Lower lobe of right lung (tissue), 2 donors: ENCODE data around the gene ANKLE2. TPM values are rescaled to one million over a fixed set of nuclear protein-coding genes. Genes with fewer than 3 reads are reported as not detected.
A peak's percentile ranks its signal among the peaks of the same experiment; 100 is the strongest.
"Not testable (repeated sequence)": the region's sequence is repeated elsewhere in the genome, so short reads cannot be mapped to it uniquely, and the experiment has no call there.

Experiments
- ATAC-seq, 2 donors: fragments of 200-7000 bp; cut with Tn5 transposase; one replicate each; pipeline ENCODE4 v1.9.1; 2020 to 2022; ENCODE audit warnings: mild to moderate bottlenecking in 2 of 2, moderate library complexity in 2 of 2
- DNase-seq: peaks from one replicate; pipeline ENCODE4 v3.0.0-alpha.2; 2020
- H3K27ac ChIP-seq: fragments of 200-600 bp; one replicate; pipeline ENCODE4 v1.8.0; 2022
- H3K27me3 ChIP-seq: fragments of 200-600 bp; one replicate; pipeline ENCODE4 v1.8.0; 2022; ENCODE audit warnings: low read depth
- H3K36me3 ChIP-seq: fragments of 200-600 bp; one replicate; pipeline ENCODE4 v1.8.0; 2022; ENCODE audit warnings: mild to moderate bottlenecking
- H3K4me1 ChIP-seq: fragments of 200-600 bp; one replicate; pipeline ENCODE4 v1.8.0; 2022
- H3K4me3 ChIP-seq: fragments of 200-600 bp; one replicate; pipeline ENCODE4 v1.8.0; 2022; ENCODE audit warnings: mild to moderate bottlenecking
- H3K9me3 ChIP-seq: fragments of 200-600 bp; one replicate; pipeline ENCODE4 v1.8.0; 2022
- intact Hi-C: fragments of 100-400 bp; cut with DNase I; formaldehyde crosslinking; loops from one replicate; pipeline ENCODE4 v1.11.0; 2022
- total RNA-seq: library from RNA; stranded (reverse); fragmentation: NEBNext Ultra II Directional; extraction: Animal tissue kit (Norgen Biotek cat#: 25700); gene quantifications from one replicate; pipeline ENCODE4 v1.2.1, GENCODE V29; 2021
- TF ChIP-seq, protein P1 (sequence below): fragments of 200-600 bp; IDR thresholded peaks from one replicate; pipeline ENCODE4 v1.8.0; 2022; ENCODE audit warnings: antibody characterized with exemption, mild to moderate bottlenecking
- donor health status: DM: no; HTN: yes; CAD: no; lungs with severe emphysema.

The ANKLE2 gene
- total RNA-seq, 1 donor from 2014 or later = 49.6 TPM

DNA sequence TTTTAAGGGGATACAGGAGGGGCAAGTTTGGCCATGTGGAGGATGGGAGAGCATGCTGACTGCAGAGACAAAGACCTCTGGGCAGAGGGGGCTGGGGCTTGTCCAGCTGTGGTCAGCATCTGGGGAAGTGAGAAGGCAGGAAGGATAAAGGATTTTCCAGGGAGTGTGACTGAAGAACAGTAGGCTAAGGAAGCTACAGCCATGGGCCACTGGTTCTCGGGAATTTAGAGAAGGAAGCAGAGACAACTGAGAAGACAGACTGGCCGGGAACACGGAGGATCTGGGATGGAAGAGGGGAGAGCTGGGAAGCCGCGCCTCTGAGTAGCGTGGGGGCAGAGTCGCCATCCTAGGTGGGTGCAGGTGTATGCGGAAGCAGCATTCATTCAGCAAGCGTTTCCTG, 58.0 kb downstream of the ANKLE2 start:
- Histone ChIP-seq H3K36me3 (peaks cover 15% of the 10 kb centered on the region), H3K4me1 (no peaks in the 10 kb centered on the region), H3K9me3 (no peaks in the 10 kb centered on the region), H3K27me3 (no peaks in the 10 kb centered on the region), H3K27ac (no peak overlapping the region), H3K4me3 (no peak overlapping the region)
- TF ChIP-seq, protein P1, sequence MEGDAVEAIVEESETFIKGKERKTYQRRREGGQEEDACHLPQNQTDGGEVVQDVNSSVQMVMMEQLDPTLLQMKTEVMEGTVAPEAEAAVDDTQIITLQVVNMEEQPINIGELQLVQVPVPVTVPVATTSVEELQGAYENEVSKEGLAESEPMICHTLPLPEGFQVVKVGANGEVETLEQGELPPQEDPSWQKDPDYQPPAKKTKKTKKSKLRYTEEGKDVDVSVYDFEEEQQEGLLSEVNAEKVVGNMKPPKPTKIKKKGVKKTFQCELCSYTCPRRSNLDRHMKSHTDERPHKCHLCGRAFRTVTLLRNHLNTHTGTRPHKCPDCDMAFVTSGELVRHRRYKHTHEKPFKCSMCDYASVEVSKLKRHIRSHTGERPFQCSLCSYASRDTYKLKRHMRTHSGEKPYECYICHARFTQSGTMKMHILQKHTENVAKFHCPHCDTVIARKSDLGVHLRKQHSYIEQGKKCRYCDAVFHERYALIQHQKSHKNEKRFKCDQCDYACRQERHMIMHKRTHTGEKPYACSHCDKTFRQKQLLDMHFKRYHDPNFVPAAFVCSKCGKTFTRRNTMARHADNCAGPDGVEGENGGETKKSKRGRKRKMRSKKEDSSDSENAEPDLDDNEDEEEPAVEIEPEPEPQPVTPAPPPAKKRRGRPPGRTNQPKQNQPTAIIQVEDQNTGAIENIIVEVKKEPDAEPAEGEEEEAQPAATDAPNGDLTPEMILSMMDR = no peak
- no peak for DNase-seq
- no peak for ATAC-seq
- intact Hi-C loops = no loop called here

DNA sequence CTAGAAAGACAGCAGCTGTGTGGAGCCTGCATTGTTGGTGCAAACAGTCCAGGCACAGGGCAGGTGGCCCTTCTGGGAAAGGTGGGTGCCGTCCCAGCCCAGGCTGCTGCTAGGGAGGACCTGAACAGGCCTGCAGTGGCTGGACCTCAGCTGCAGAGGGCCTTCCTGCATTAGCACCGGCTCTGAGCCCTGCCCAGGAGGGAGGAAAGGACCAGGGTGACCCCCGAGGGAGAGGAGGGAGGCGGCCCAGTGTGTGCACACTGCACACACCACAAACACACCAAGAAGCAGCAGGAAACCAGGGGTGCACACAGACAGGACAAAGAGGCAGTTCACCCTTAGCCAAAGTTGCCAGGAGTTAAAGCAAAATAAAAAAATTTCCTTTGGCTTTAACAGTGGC, 59.0 kb downstream of the ANKLE2 start:
- Histone ChIP-seq H3K27ac (no peak overlapping the region), H3K9me3 (no peaks in the 10 kb centered on the region), H3K4me3 (no peak overlapping the region), H3K4me1 (no peaks in the 10 kb centered on the region), H3K27me3 (no peaks in the 10 kb centered on the region), H3K36me3 (peaks cover 20% of the 10 kb centered on the region)
- DNase-seq (no peak), ATAC-seq (peak in 1 of 2 donors; percentile 25)
- TF ChIP-seq, protein P1 = no peak
- intact Hi-C loops = no loop called here

DNA sequence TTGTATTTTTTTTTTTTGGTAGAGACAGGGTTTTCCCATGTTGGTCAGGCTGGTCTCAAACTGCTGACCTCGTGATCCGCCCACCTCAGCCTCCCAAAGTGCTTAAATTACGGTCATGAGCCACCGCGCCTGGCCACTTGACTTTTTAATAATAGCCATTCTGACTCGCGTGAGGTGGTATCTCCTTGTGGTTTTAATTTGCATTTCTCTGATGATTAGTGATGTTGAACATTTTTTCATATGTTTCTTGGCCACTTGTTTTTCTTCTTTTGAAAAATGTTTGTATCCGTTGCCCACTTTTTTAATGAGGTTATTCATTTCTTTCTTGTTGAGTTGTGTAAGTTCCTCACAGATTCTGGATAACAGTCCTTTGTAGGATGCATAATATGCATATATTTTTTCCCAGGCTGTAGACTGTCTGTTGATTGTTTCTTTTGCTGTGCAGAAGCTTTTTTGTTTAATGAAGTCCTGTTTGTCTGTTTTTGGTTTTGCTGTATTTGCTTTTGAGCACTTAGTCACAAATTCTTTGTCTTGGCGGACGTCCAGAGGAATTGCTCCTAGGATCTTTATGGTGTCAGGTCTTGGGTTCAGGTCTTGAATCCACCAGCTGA, 61.3 kb downstream of the ANKLE2 start:
- DNase-seq (no peak), ATAC-seq (no peak)
- Histone ChIP-seq H3K9me3 (no peaks in the 10 kb centered on the region), H3K4me3 (no peak overlapping the region), H3K27me3 (no peaks in the 10 kb centered on the region), H3K36me3 (peaks cover 40% of the 10 kb centered on the region), H3K4me1 (no peaks in the 10 kb centered on the region), H3K27ac (no peak overlapping the region)
- intact Hi-C loops = no loop called here
- TF ChIP-seq, protein P1 = no peak

DNA sequence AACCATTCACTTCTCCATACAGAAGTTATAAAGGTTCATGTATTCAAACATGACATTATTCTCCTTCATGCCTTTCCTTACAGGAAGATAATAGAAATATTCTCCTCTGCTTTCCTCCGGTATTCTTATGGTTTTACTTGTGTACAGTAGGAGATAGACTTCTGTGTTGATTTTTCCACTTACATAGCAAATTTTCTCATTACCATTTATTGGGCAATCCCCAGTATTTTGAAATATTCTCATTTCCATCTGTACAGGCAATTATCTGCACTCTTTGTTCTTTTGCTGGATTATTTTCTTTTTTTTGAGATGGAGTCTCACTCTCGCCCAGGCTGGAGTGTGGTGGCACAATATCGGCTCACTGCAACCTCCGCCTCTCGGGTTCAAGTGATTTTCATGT, 63.3 kb downstream of the ANKLE2 start:
- TF ChIP-seq, protein P1 = no peak
- Histone ChIP-seq H3K27ac (no peak overlapping the region), H3K4me1 (no peaks in the 10 kb centered on the region), H3K4me3 (no peak overlapping the region), H3K36me3 (peaks cover 28% of the 10 kb centered on the region), H3K27me3 (no peaks in the 10 kb centered on the region), H3K9me3 (no peaks in the 10 kb centered on the region)
- ATAC-seq = no peak
- no peak for DNase-seq
- intact Hi-C loops = no loop called here

DNA sequence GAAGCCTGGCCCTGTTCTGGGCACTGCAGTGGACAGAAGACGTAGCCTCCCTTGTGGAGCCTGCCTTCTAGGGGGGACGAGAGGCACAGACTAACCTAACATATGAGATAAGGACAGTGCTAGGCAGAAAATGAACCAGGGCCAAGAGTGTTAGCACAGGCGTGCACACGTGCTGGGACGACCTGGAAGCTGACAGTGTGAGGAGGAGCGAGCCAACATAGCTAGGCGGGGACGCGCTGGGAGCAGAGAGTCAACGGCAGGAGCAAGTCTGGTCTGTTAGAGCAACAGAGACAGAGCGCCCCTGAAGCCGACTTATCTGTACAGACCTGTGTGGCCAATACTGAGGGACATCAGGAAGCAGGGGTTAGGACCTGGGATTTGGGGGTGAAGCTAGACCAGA, 66.2 kb downstream of the ANKLE2 start:
- H3K36me3 ChIP-seq = peaks cover 25% of the 10 kb centered on the region
- intact Hi-C loops = no loop called here
- ATAC-seq = no peak
- DNase-seq = no peak
- TF ChIP-seq, protein P1 = no peak
- H3K9me3 ChIP-seq = no peaks in the 10 kb centered on the region
- H3K27me3 ChIP-seq = no peaks in the 10 kb centered on the region
- no peaks in the 10 kb centered on the region for H3K4me1 ChIP-seq
- H3K27ac ChIP-seq = no peak overlapping the region
- H3K4me3 ChIP-seq = no peak overlapping the region

DNA sequence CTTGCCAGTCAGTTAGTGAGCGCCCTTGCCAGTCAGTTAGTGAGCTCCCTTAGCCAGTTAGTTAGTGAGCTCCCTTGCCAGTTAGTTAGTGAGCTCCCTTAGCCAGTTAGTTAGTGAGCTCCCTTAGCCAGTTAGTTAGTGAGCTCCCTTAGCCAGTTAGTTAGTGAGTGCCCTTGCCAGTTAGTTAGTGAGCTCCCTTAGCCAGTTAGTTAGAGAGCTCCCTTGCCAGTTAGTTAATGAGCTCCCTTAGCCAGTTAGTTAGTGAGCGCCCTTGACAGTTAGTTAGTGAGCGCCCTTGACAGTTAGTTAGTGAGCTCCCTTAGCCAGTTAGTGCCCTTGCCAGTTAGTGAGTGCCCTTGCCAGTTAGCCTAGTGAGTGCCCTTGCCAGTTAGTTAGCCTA, 66.7 kb downstream of the ANKLE2 start:
- H3K36me3 ChIP-seq = peaks cover 25% of the 10 kb centered on the region
- DNase-seq, intact Hi-C loops, H3K9me3 ChIP-seq, ATAC-seq, H3K4me3 ChIP-seq, H3K27me3 ChIP-seq, H3K4me1 ChIP-seq, H3K27ac ChIP-seq: not testable (repeated sequence)

DNA sequence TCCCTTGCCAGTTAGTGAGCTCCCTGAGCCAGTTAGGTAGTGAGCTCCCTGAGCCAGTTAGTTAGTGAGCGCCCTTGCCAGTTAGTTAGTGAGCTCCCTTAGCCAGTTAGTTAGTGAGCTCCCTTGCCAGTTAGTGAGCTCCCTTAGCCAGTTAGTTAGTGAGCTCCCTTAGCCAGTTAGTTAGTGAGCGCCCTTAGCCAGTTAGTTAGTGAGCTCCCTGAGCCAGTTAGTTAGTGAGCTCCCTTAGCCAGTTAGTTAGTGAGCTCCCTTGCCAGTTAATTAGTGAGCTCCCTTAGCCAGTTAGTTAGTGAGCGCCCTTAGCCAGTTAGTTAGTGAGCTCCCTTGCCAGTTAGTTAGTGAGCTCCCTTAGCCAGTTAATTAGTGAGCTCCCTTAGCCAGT, 69.6 kb downstream of the ANKLE2 start:
- H3K27ac ChIP-seq, ATAC-seq, H3K27me3 ChIP-seq, H3K4me1 ChIP-seq, H3K4me3 ChIP-seq, intact Hi-C loops, DNase-seq, H3K9me3 ChIP-seq: not testable (repeated sequence)
- H3K36me3 ChIP-seq = peaks cover 14% of the 10 kb centered on the region
